Trophoblast cell (in vitro differentiated cells and primary cell): ENCODE measurements around the gene DERL2.
"Not testable (repeated sequence)": the region's sequence is repeated elsewhere in the genome, so short reads cannot be mapped to it uniquely, and the experiment has no call there.

ENCODE experiments used
- DNase-seq, 2 donors: peaks; one replicate each; pipeline ENCODE4 v3.0.0-alpha.2; 2016
- H2AFZ ChIP-seq: 2 replicates; pipeline ENCODE4 v1.6.1; 2013; ENCODE audit warnings: low read length, moderate library complexity, mild to moderate bottlenecking; ENCODE audit not compliant: insufficient read depth, poor library complexity
- H2AK5ac ChIP-seq: 2 replicates; pipeline ENCODE4 v1.6.1; 2013; ENCODE audit warnings: mild to moderate bottlenecking, low read length
- H2BK120ac ChIP-seq: 2 replicates; pipeline ENCODE4 v1.6.1; 2013; ENCODE audit warnings: low read length, mild to moderate bottlenecking, moderate library complexity; ENCODE audit not compliant: insufficient read depth, poor library complexity
- H2BK12ac ChIP-seq: 2 replicates; pipeline ENCODE4 v1.6.1; 2013; ENCODE audit warnings: mild to moderate bottlenecking, low read length, moderate library complexity
- H2BK5ac ChIP-seq: 2 replicates; pipeline ENCODE4 v1.6.1; 2013; ENCODE audit warnings: low read length, low read depth, moderate library complexity, mild to moderate bottlenecking; ENCODE audit not compliant: poor library complexity
- H3K14ac ChIP-seq: 2 replicates; pipeline ENCODE4 v1.6.1; 2013; ENCODE audit warnings: mild to moderate bottlenecking, low read length
- H3K18ac ChIP-seq: 2 replicates; pipeline ENCODE4 v1.6.1; 2013; ENCODE audit warnings: mild to moderate bottlenecking, low read length
- H3K23ac ChIP-seq: 2 replicates; pipeline ENCODE4 v1.6.1; 2013; ENCODE audit warnings: low read length
- H3K27ac ChIP-seq: 2 replicates; pipeline ENCODE4 v1.5.1; 2013; ENCODE audit warnings: low read depth, mild to moderate bottlenecking, inconsistent platforms, low read length, moderate library complexity
- H3K27me3 ChIP-seq: 2 replicates; pipeline ENCODE4 v1.6.1; 2013; ENCODE audit warnings: inconsistent platforms, mild to moderate bottlenecking, low read length, moderate library complexity; ENCODE audit not compliant: insufficient read depth
- H3K36me3 ChIP-seq, 2 experiments: 1 replicate in 1 of 2; 2 replicates in 1 of 2; pipeline ENCODE4 v1.6.1; 2013; ENCODE audit warnings: low read length in 2 of 2, mild to moderate bottlenecking in 2 of 2, moderate library complexity in 1 of 2; ENCODE audit not compliant: insufficient read depth in 2 of 2, control insufficient read depth in 1 of 2
- H3K4ac ChIP-seq: 2 replicates; pipeline ENCODE4 v1.6.1; 2013; ENCODE audit warnings: low read depth, mild to moderate bottlenecking, low read length, moderate library complexity
- H3K4me1 ChIP-seq, 2 experiments: 1 replicate in 1 of 2; 2 replicates in 1 of 2; pipeline ENCODE4 v1.6.1; 2013; ENCODE audit warnings: low read length in 2 of 2, mild to moderate bottlenecking in 2 of 2, moderate library complexity in 1 of 2; ENCODE audit not compliant: insufficient read depth in 2 of 2, control insufficient read depth in 1 of 2
- H3K4me2 ChIP-seq: 2 replicates; pipeline ENCODE4 v1.6.1; 2013; ENCODE audit warnings: inconsistent platforms, mild to moderate bottlenecking, low read length, moderate library complexity
- H3K4me3 ChIP-seq: 2 replicates; pipeline ENCODE4 v1.5.1; 2013; ENCODE audit warnings: mild to moderate bottlenecking, low read depth, low read length, inconsistent platforms
- H3K79me1 ChIP-seq: one replicate; pipeline ENCODE4 v1.6.1; 2013; ENCODE audit warnings: low read length
- H3K79me2 ChIP-seq: 2 replicates; pipeline ENCODE4 v1.6.1; 2013; ENCODE audit warnings: low read length, mild to moderate bottlenecking; ENCODE audit not compliant: control insufficient read depth, insufficient read depth, poor library complexity
- H3K9ac ChIP-seq: 2 replicates; pipeline ENCODE4 v1.6.1; 2013; ENCODE audit warnings: mild to moderate bottlenecking, low read length
- H3K9me3 ChIP-seq: 2 replicates; pipeline ENCODE4 v1.6.1; 2013; ENCODE audit warnings: low read depth, mild to moderate bottlenecking, control low read depth, inconsistent platforms, low read length; ENCODE audit not compliant: insufficient read depth
- H4K12ac ChIP-seq: 2 replicates; pipeline ENCODE4 v1.6.1; 2013; ENCODE audit warnings: low read depth, mild to moderate bottlenecking, low read length, moderate library complexity
- H4K8ac ChIP-seq: 2 replicates; pipeline ENCODE4 v1.6.1; 2013; ENCODE audit warnings: low read depth, mild to moderate bottlenecking, low read length, moderate library complexity
- H4K91ac ChIP-seq: one replicate; pipeline ENCODE4 v1.6.1; 2013; ENCODE audit warnings: low read depth, mild to moderate bottlenecking, low read length, moderate library complexity
- WGBS: extraction: QIAGEN DNeasy Blood & Tissue Kit; methylation state at CpG from one replicate; pipeline ENCODE4 v1.1.7; 2013; ENCODE audit warnings: missing lambda C conversion rate; ENCODE audit not compliant: insufficient read length, insufficient coverage; ENCODE audit errors: extremely low coverage; 5-methylcytosine and 5-hydroxymethylcytosine counted together

The DERL2 gene

GRCh38 chr17:5431234-5431633 is 54.7 kb downstream of the DERL2 start:
- H3K36me3 ChIP-seq = peaks cover 37 to 69% of the 10 kb centered on the region in 2 experiments
- not testable (repeated sequence) for H4K8ac ChIP-seq, H3K79me1 ChIP-seq, H2BK5ac ChIP-seq, H3K4me3 ChIP-seq, H3K18ac ChIP-seq, H3K9ac ChIP-seq, H2AK5ac ChIP-seq, H3K14ac ChIP-seq, H3K27ac ChIP-seq, H3K23ac ChIP-seq, H2BK12ac ChIP-seq, H3K4me1 ChIP-seq, H3K27me3 ChIP-seq, DNase-seq, H2BK120ac ChIP-seq, H4K12ac ChIP-seq, H3K9me3 ChIP-seq, H3K4me2 ChIP-seq, H3K79me2 ChIP-seq, H3K4ac ChIP-seq, H4K91ac ChIP-seq, H2AFZ ChIP-seq
- no CpG with 5 or more reads among the region's 5 CpGs for WGBS

DNA sequence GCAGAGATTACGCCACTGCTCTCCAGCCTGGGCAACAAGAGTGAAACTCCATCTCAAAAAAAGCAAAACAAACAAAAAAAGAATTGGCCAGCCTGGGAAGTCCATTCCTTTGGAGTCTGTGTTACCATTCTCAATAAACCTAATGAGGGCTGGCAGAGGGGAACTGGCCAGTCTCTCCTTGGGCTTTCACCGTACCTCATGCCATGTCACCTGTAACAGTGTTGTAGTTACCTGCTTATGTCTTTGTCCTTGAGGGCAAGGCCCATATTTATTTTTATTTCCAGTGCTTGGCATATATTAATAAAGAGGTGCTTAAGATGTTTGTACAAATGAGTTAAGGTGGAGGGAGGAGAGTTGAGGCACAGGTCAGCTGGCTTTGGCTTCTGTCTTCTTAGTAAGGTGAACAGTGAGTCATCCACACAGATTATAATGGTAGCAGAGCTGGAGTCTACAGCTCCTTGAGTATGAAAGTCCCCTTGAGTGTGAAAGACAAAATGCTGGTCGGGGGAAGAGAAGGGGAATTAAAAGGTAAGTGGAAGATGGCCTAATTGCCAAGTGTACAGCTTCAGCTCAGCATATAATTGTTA is 55.5 kb downstream of the DERL2 start:
- Histone ChIP-seq H4K8ac (no peak overlapping the region), H3K18ac (no peak overlapping the region), H2AFZ (no peak overlapping the region), H3K4me3 (no peak overlapping the region), H3K27ac (no peak overlapping the region), H4K12ac (no peak overlapping the region), H3K4ac (no peak overlapping the region), H4K91ac (no peak overlapping the region), H3K79me1 (no peaks in the 10 kb centered on the region), H2AK5ac (no peak overlapping the region), H3K23ac (no peak overlapping the region), H3K79me2 (no peaks in the 10 kb centered on the region), H3K4me2 (no peak overlapping the region), H2BK5ac (no peak overlapping the region), H2BK12ac (no peak overlapping the region), H3K14ac (no peak overlapping the region), H3K4me1 (no peaks in the 10 kb centered on the region), H3K9ac (no peak overlapping the region), H2BK120ac (no peak overlapping the region), H3K27me3 (no peaks in the 10 kb centered on the region), H3K9me3 (no peaks in the 10 kb centered on the region), H3K36me3 (peaks cover 44 to 73% of the 10 kb centered on the region in 2 experiments)
- no CpG with 5 or more reads among the region's 3 CpGs for WGBS
- DNase-seq = peak in 1 of 2 donors; percentile 4

- no peak overlapping the region for H3K18ac ChIP-seq
- H3K23ac ChIP-seq = no peak overlapping the region
- H3K27ac ChIP-seq = no peak overlapping the region
- no peak overlapping the region for H4K8ac ChIP-seq
- H3K14ac ChIP-seq = no peak overlapping the region
- no CpG with 5 or more reads among the region's 3 CpGs for WGBS
- H3K4me3 ChIP-seq = no peak overlapping the region
- no peaks in the 10 kb centered on the region for H3K4me1 ChIP-seq
- no peaks in the 10 kb centered on the region for H3K9me3 ChIP-seq
- H3K9ac ChIP-seq = no peak overlapping the region
- no peak overlapping the region for H3K4me2 ChIP-seq
- no peak overlapping the region for H2BK12ac ChIP-seq
- no peaks in the 10 kb centered on the region for H3K79me2 ChIP-seq
- H3K27me3 ChIP-seq = no peaks in the 10 kb centered on the region
- no peak overlapping the region for H3K4ac ChIP-seq
- no peak overlapping the region for H2BK120ac ChIP-seq
- no peak for DNase-seq
- H4K91ac ChIP-seq = no peak overlapping the region
- no peak overlapping the region for H4K12ac ChIP-seq
- peaks cover 42 to 68% of the 10 kb centered on the region in 2 experiments for H3K36me3 ChIP-seq
- no peak overlapping the region for H2AK5ac ChIP-seq
- no peak overlapping the region for H2AFZ ChIP-seq
- H2BK5ac ChIP-seq = no peak overlapping the region
- no peaks in the 10 kb centered on the region for H3K79me1 ChIP-seq
These were observed 56.6 kb downstream of the DERL2 start for GRCh38 chr17:5429191-5429887.

DNA sequence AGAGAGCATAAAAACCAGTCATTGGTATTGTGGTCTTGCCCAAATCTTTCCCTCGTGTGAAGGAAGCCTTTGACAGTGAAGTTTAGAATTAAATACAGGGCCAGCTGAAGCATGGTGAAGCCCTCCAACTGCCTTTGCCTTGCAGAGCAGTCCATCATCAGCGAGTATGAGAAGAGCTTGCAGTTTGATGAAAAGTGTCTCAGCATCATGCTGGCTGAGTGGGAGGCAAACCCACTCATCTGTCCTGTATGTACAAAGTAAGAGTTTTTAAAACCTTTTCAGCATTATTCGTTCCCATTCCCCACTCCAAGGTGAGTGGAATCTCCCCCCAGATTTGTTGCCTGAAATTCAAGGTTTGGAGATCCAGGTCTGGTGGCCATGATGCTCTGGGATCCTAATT is 60.2 kb downstream of the DERL2 start:
- no peak overlapping the region for H3K14ac ChIP-seq
- no peak overlapping the region for H3K4me2 ChIP-seq
- no peak overlapping the region for H3K27ac ChIP-seq
- H2AK5ac ChIP-seq = no peak overlapping the region
- no peak overlapping the region for H2BK120ac ChIP-seq
- H3K79me1 ChIP-seq = no peaks in the 10 kb centered on the region
- no peak overlapping the region for H4K91ac ChIP-seq
- no peak overlapping the region for H2BK12ac ChIP-seq
- no peak overlapping the region for H3K4ac ChIP-seq
- H3K9ac ChIP-seq = no peak overlapping the region
- no peak overlapping the region for H3K23ac ChIP-seq
- no peak for DNase-seq
- H4K12ac ChIP-seq = no peak overlapping the region
- no peaks in the 10 kb centered on the region for H3K27me3 ChIP-seq
- peaks cover 0 to 2% of the 10 kb centered on the region in 2 experiments for H3K4me1 ChIP-seq
- no peak overlapping the region for H3K18ac ChIP-seq
- no CpG with 5 or more reads among the region's 3 CpGs for WGBS
- no peak overlapping the region for H4K8ac ChIP-seq
- H3K79me2 ChIP-seq = no peaks in the 10 kb centered on the region
- no peaks in the 10 kb centered on the region for H3K9me3 ChIP-seq
- H2BK5ac ChIP-seq = no peak overlapping the region
- peaks cover 31 to 59% of the 10 kb centered on the region in 2 experiments for H3K36me3 ChIP-seq
- H3K4me3 ChIP-seq = no peak overlapping the region
- no peak overlapping the region for H2AFZ ChIP-seq
